ENCODE data around the gene LRGUK.

- TF ChIP-seq CTCF (IDR thresholded peaks at IDR 0.05; ENCODE audit: extremely low read depth in 1 of 2, insufficient read depth in 1 of 2, low read depth in 1 of 2, low read length in 2 of 2) (no peak), EZH2 (IDR thresholded peaks at IDR 0.05; ENCODE audit: borderline replicate concordance, low read depth, low read length, severe bottlenecking) (no peak), MAX (IDR thresholded peaks at IDR 0.05; ENCODE audit: insufficient read depth, insufficient read length) (no peak), MYC (IDR thresholded peaks at IDR 0.05; ENCODE audit: low read depth, low read length) (no peak), POLR2A (IDR thresholded peaks at IDR 0.05; ENCODE audit: low read depth, low read length) (no peak), GATA2 (IDR thresholded peaks at IDR 0.05; ENCODE audit: insufficient read depth, insufficient read length, low read depth, low read length) (no peak), POLR2AphosphoS5 (IDR thresholded peaks at IDR 0.05; ENCODE audit: insufficient read depth, low read depth, low read length) (no peak), FOS (IDR thresholded peaks at IDR 0.05; ENCODE audit: borderline replicate concordance, insufficient read depth, low read length) (no peak), JUN (IDR thresholded peaks at IDR 0.05; ENCODE audit: borderline replicate concordance, insufficient read depth, insufficient read length, low read depth) (no peak)
Measured at GRCh38 chr7:134203186-134203889, 76.2 kb downstream of the LRGUK start.
